GM23338 (cell line): Measurements from ENCODE around the gene CLSTN2. TPM values are rescaled to one million over a fixed set of nuclear protein-coding genes. Genes with fewer than 3 reads are reported as not detected.

Source experiments
- ATAC-seq: fragments of 200-7000 bp; cut with Tn5 transposase; 3 replicates; pipeline ENCODE4 v1.9.1; 2020
- DNase-seq: peaks from one replicate; pipeline ENCODE4 v3.0.0-alpha.2; 2015; ENCODE audit warnings: low spot score
- H2AFZ ChIP-seq: fragments of 200-600 bp; sonication (generic); 2 replicates; pipeline ENCODE4 v1.8.0; 2016; ENCODE audit warnings: antibody characterized with exemption, mild to moderate bottlenecking, moderate library complexity
- H3F3A ChIP-seq: fragments of 200-600 bp; sonication (generic); replicated peaks from 2 replicates; pipeline ENCODE4 v1.8.0; 2017; ENCODE audit warnings: antibody characterized with exemption, mixed run types, low read depth
- H3K27ac ChIP-seq: fragments of 200-600 bp; sonication (generic); 2 replicates; pipeline ENCODE4 v1.6.1; 2016; ENCODE audit warnings: low read depth
- H3K27me3 ChIP-seq: fragments of 200-600 bp; sonication (generic); 2 replicates; pipeline ENCODE4 v1.8.0; 2016; ENCODE audit warnings: mild to moderate bottlenecking, mixed run types, moderate library complexity; ENCODE audit not compliant: insufficient read depth
- H3K36me3 ChIP-seq: fragments of 200-600 bp; sonication (generic); 2 replicates; pipeline ENCODE4 v1.8.0; 2016; ENCODE audit warnings: mild to moderate bottlenecking; ENCODE audit not compliant: insufficient read depth
- H3K4me1 ChIP-seq: fragments of 200-600 bp; sonication (generic); 2 replicates; pipeline ENCODE4 v1.8.0; 2016; ENCODE audit warnings: mild to moderate bottlenecking, moderate library complexity; ENCODE audit not compliant: insufficient read depth
- H3K4me2 ChIP-seq: fragments of 200-600 bp; sonication (generic); 2 replicates; pipeline ENCODE4 v1.7.1; 2017; ENCODE audit warnings: mixed run types
- H3K4me3 ChIP-seq: fragments of 200-600 bp; sonication (generic); 2 replicates; pipeline ENCODE4 v1.6.1; 2016; ENCODE audit warnings: mixed run types
- H3K79me2 ChIP-seq: fragments of 200-600 bp; sonication (generic); replicated peaks from 2 replicates; pipeline ENCODE4 v1.8.0; 2017; ENCODE audit warnings: mild to moderate bottlenecking; ENCODE audit not compliant: insufficient read depth
- H3K9me2 ChIP-seq: fragments of 200-600 bp; sonication (generic); 2 replicates; pipeline ENCODE4 v1.8.0; 2017; ENCODE audit not compliant: insufficient read depth
- H4K20me1 ChIP-seq: fragments of 200-600 bp; sonication (generic); replicated peaks from 2 replicates; pipeline ENCODE4 v1.8.0; 2017; ENCODE audit warnings: mild to moderate bottlenecking; ENCODE audit not compliant: insufficient read depth
- H3K27ac Mint-ChIP-seq: 2 replicates; pipeline ENCODE4 v1.8.0; 2020; ENCODE audit warnings: inconsistent platforms, mild to moderate bottlenecking, moderate library complexity, mixed read lengths
- H3K27me3 Mint-ChIP-seq: 3 replicates; pipeline ENCODE4 v1.8.0; 2022; ENCODE audit warnings: low read depth, mild to moderate bottlenecking, moderate library complexity, mixed read lengths, inconsistent platforms; ENCODE audit not compliant: insufficient read depth, poor library complexity
- H3K36me3 Mint-ChIP-seq: 3 replicates; pipeline ENCODE4 v1.8.0; 2021; ENCODE audit warnings: low read depth, mild to moderate bottlenecking, inconsistent platforms, moderate library complexity, mixed read lengths
- H3K4me1 Mint-ChIP-seq: 3 replicates; pipeline ENCODE4 v1.8.0; 2020; ENCODE audit warnings: mild to moderate bottlenecking, inconsistent platforms, mixed read lengths
- H3K4me3 Mint-ChIP-seq: 3 replicates; pipeline ENCODE4 v1.8.0; 2021; ENCODE audit warnings: moderate library complexity, mild to moderate bottlenecking, inconsistent platforms, mixed read lengths
- H3K9me3 Mint-ChIP-seq: 3 replicates; pipeline ENCODE4 v1.8.0; 2020; ENCODE audit warnings: moderate library complexity, mild to moderate bottlenecking, inconsistent platforms, mixed read lengths
- CREB1 ChIP-seq: fragments of 250-450 bp; sonication (Bioruptor Pico); IDR thresholded peaks from 2 replicates; pipeline ENCODE4 v1.5.0; 2020; ENCODE audit warnings: low read depth, mild to moderate bottlenecking, moderate library complexity
- CTCF ChIP-seq, 2 experiments: fragments of 200-600 bp in 1 of 2; sonication (generic) in 1 of 2; conservative IDR thresholded peaks; 2 replicates each; pipeline versions ENCODE4 v1.5.1 to v1.6.1; 2016 to 2017; ENCODE audit warnings: antibody characterized with exemption in 2 of 2, low read depth in 2 of 2, mild to moderate bottlenecking in 2 of 2, moderate library complexity in 1 of 2
- EZH2 ChIP-seq: fragments of 200-600 bp; sonication (generic); IDR thresholded peaks from one replicate; pipeline ENCODE4 v1.8.0; 2017; ENCODE audit warnings: antibody characterized with exemption, mild to moderate bottlenecking, low read depth; ENCODE audit not compliant: unreplicated experiment
- EZH2phosphoT487 ChIP-seq: fragments of 200-600 bp; sonication (generic); IDR thresholded peaks from one replicate; pipeline ENCODE4 v1.8.1; 2018; ENCODE audit warnings: antibody characterized with exemption; ENCODE audit not compliant: unreplicated experiment
- JUNB ChIP-seq: IDR thresholded peaks from one replicate; pipeline ENCODE4 v1.6.1; 2016; ENCODE audit warnings: antibody characterized with exemption; ENCODE audit not compliant: unreplicated experiment
- NANOG ChIP-seq: IDR thresholded peaks from 2 replicates; pipeline ENCODE4 v1.6.1; 2016; ENCODE audit warnings: antibody characterized with exemption, borderline replicate concordance
- POLR2AphosphoS5 ChIP-seq: IDR thresholded peaks from 2 replicates; pipeline ENCODE4 v1.6.1; 2016; ENCODE audit warnings: antibody characterized with exemption, low read depth
- REST ChIP-seq: IDR thresholded peaks from one replicate; pipeline ENCODE4 v1.6.1; 2018; ENCODE audit warnings: antibody characterized with exemption; ENCODE audit not compliant: unreplicated experiment
- ZNF114 ChIP-seq: fragments of 250-450 bp; sonication (Bioruptor Pico); IDR thresholded peaks from 2 replicates; pipeline ENCODE4 v1.5.0; 2020; ENCODE audit warnings: mild to moderate bottlenecking, moderate library complexity
- ZNF462 ChIP-seq: fragments of 250-450 bp; sonication (Bioruptor Pico); IDR thresholded peaks from 2 replicates; pipeline ENCODE4 v1.5.0; 2020; ENCODE audit warnings: mild to moderate bottlenecking, moderate library complexity
- polyA plus RNA-seq: library from polyadenylated mRNA; unstranded; fragments of >200 nt; fragmentation: Nextera tagmentation; extraction: Ambion mirVana; gene quantifications from 2 replicates; pipeline ENCODE4 v1.2.1, GENCODE V29; 2016
- total RNA-seq: library from RNA; depleted of rRNA; stranded (reverse); fragments of >200 nt; shearing (Covaris generic); gene quantifications from 2 replicates; pipeline ENCODE4 v1.2.3, GENCODE V29; 2014

CLSTN2 gene
- total and polyA plus RNA-seq, 2 experiments from 2014 or later = 0.11 to 0.83 TPM

- H3K4me3 ChIP-seq = no peak overlapping the region
- Mint-ChIP-seq H3K27ac (no peak overlapping the region), H3K4me1 (peaks cover 20% of the 10 kb centered on the region), H3K27me3 (peaks cover 7% of the 10 kb centered on the region), H3K9me3 (no peaks in the 10 kb centered on the region; the same call in 2 of the 3 replicates), H3K36me3 (peaks cover 8% of the 10 kb centered on the region; the same call in 2 of the 3 replicates), H3K4me3 (no peak overlapping the region)
- peaks cover 15% of the 10 kb centered on the region; the same call in 1 of the 2 replicates for H3K9me2 ChIP-seq
- H3K79me2 ChIP-seq = no peaks in the 10 kb centered on the region
- no peaks in the 10 kb centered on the region for H3K36me3 ChIP-seq
- ATAC-seq = no peak
- H3K4me2 ChIP-seq = no peak overlapping the region
- H3K4me1 ChIP-seq = peaks cover 3% of the 10 kb centered on the region; the same call in 1 of the 2 replicates
- TF ChIP-seq NANOG (no peak), EZH2 (no peak), REST (no peak), ZNF462 (CRISPR knock-in tag) (no peak), CTCF (conservative IDR thresholded peaks at IDR 0.05; ENCODE audit: low read depth in 2 of 2) (no peak), CREB1 (no peak), JUNB (no peak), POLR2AphosphoS5 (no peak), ZNF114 (no peak), EZH2phosphoT487 (no peak)
- no peaks in the 10 kb centered on the region for H3K27me3 ChIP-seq
- no peak overlapping the region for H3K27ac ChIP-seq
- H3F3A ChIP-seq = no peaks in the 10 kb centered on the region
- H2AFZ ChIP-seq = no peak overlapping the region
- H4K20me1 ChIP-seq = no peaks in the 10 kb centered on the region
- no peak for DNase-seq
Measured at GRCh38 chr3:140288595-140288994, 353.6 kb downstream of the CLSTN2 start.
